ENCODE data around the gene CUX1.
A peak's percentile ranks its signal among the peaks of the same experiment; 100 is the strongest.

- TF ChIP-seq CTCF (IDR thresholded peaks at IDR 0.05) (peak; percentile 98), EZH2phosphoT487 (IDR thresholded peaks at IDR 0.05) (no peak)
These were observed 454.9 kb downstream of the CUX1 start for GRCh38 chr7:102272075-102272916.

All from neural progenitor cell (in vitro differentiated cells).